GM12891 (cell line): Measurements from ENCODE around the gene UBB.
"Not testable (repeated sequence)": the region's sequence is repeated elsewhere in the genome, so short reads cannot be mapped to it uniquely, and the experiment has no call there.

Experiments used
- POLR2A ChIP-seq: IDR thresholded peaks from 2 replicates; pipeline ENCODE4 v1.6.1; 2011; ENCODE audit warnings: low read depth, low read length, control low read depth
- POU2F2 ChIP-seq: IDR thresholded peaks from 2 replicates; pipeline ENCODE4 v1.6.1; 2011; ENCODE audit warnings: low read depth, mild to moderate bottlenecking, control low read depth, low read length, moderate library complexity

GRCh38 chr17:16396693-16397092, 15.8 kb downstream of the UBB start:
- not testable (repeated sequence) for TF ChIP-seq POLR2A, POU2F2
